ENCODE data around the gene IL22RA2.

- no peak for TF ChIP-seq POLR2A (IDR thresholded peaks at IDR 0.05)
- TF ChIP-seq CTCF (IDR thresholded peaks at IDR 0.05): no peak
These were observed 27.2 kb downstream of the IL22RA2 start for GRCh38 chr6:137146206-137146605.

All from testis (tissue), 2 donors.